Endothelial cell of umbilical vein (primary cell): ENCODE measurements around the gene ISLR. TPM values are rescaled to one million over a fixed set of nuclear protein-coding genes. Genes with fewer than 3 reads are reported as not detected.

Experiments used
- BruUV-seq: library from RNA; stranded (reverse); fragments of 400-500 nt; replicated peaks from 2 replicates; lab custom pipeline; 2021; lab: Mats Ljungman, UMichigan
- CTCF ChIA-PET: fragments of 300-600, 350-600 bp; sonication (Branson Sonifier 250); formaldehyde crosslinking; loops from one replicate; lab custom pipeline; 2021; ENCODE audit warnings: antibody characterized with exemption, inconsistent platforms; lab: Charles Lee
- POLR2A ChIA-PET: fragments of 300-600, 350-600 bp; sonication (Branson Sonifier 250); formaldehyde crosslinking; loops from one replicate; lab custom pipeline; 2021; ENCODE audit warnings: antibody characterized with exemption, inconsistent platforms; lab: Charles Lee
- DNase-seq: peaks from one replicate; pipeline ENCODE4 v3.0.0-alpha.2; 2011; ENCODE audit warnings: low read depth, low spot score
- FAIRE-seq: peaks from 2 replicates; lab custom pipeline; 2011; peaks lifted over from hg19 to GRCh38; lab: Jason Lieb, UNC
- H2AFZ ChIP-seq: 2 replicates; pipeline ENCODE4 v1.6.0; 2012; ENCODE audit warnings: low read depth, low read length, control low read depth, inconsistent platforms
- H3K27ac ChIP-seq: 2 replicates; pipeline ENCODE4 v1.5.1; 2011; ENCODE audit warnings: low read depth, mild to moderate bottlenecking, control low read depth, low read length, moderate library complexity; ENCODE audit not compliant: insufficient read depth
- H3K27me3 ChIP-seq, 2 experiments: 2 replicates each; pipeline versions ENCODE4 v1.6.0 to v1.6.1; 2011; ENCODE audit warnings: low read length in 2 of 2, mixed read lengths in 1 of 2; ENCODE audit not compliant: control insufficient read depth in 2 of 2, insufficient read depth in 2 of 2
- H3K36me3 ChIP-seq, 2 experiments: 2 replicates in 1 of 2; 3 replicates in 1 of 2; pipeline ENCODE4 v1.5.1; 2011; ENCODE audit warnings: low read length in 2 of 2, mild to moderate bottlenecking in 1 of 2, moderate library complexity in 1 of 2; ENCODE audit not compliant: control insufficient read depth in 2 of 2, insufficient read depth in 2 of 2; ENCODE audit errors: extremely low read depth in 1 of 2
- H3K4me1 ChIP-seq: 3 replicates; pipeline ENCODE4 v1.5.1; 2011; ENCODE audit warnings: mild to moderate bottlenecking, low read length; ENCODE audit not compliant: control insufficient read depth, insufficient read depth; ENCODE audit errors: extremely low read depth
- H3K4me2 ChIP-seq: 2 replicates; pipeline ENCODE4 v1.6.1; 2011; ENCODE audit warnings: low read length, control low read depth, mixed read lengths; ENCODE audit not compliant: insufficient read depth
- H3K4me3 ChIP-seq, 3 experiments: fragments of 200-600 bp in 1 of 3; sonication (generic), shearing (Covaris generic) in 1 of 3; replicated peaks in 1 of 3; 2 replicates each; pipeline ENCODE4 v1.5.1; 2011 to 2016; ENCODE audit warnings: control low read depth in 3 of 3, low read length in 3 of 3, mild to moderate bottlenecking in 2 of 3, inconsistent platforms in 1 of 3, low read depth in 1 of 3, moderate library complexity in 1 of 3; ENCODE audit not compliant: insufficient read depth in 1 of 3
- H3K79me2 ChIP-seq: 2 replicates; pipeline ENCODE4 v1.6.0; 2012; ENCODE audit warnings: low read length, inconsistent platforms; ENCODE audit not compliant: control insufficient read depth, insufficient read depth
- H3K9ac ChIP-seq: replicated peaks from 2 replicates; pipeline ENCODE3; 2011; ENCODE audit warnings: low read length, control low read depth; ENCODE audit not compliant: insufficient read depth; ENCODE audit errors: extremely low read depth
- H3K9me1 ChIP-seq: replicated peaks from 3 replicates; pipeline ENCODE4 v1.6.0; 2011; ENCODE audit warnings: mild to moderate bottlenecking, low read length; ENCODE audit not compliant: control insufficient read depth, insufficient read depth; ENCODE audit errors: extremely low read depth
- H3K9me3 ChIP-seq: replicated peaks from 2 replicates; pipeline ENCODE4 v1.5.1; 2012; ENCODE audit warnings: low read length, inconsistent platforms; ENCODE audit not compliant: control insufficient read depth, insufficient read depth
- H4K20me1 ChIP-seq: replicated peaks from 2 replicates; pipeline ENCODE3; 2011; ENCODE audit warnings: mild to moderate bottlenecking, low read length; ENCODE audit not compliant: control insufficient read depth, insufficient read depth; ENCODE audit errors: extremely low read depth
- CTCF ChIP-seq, 2 donors: IDR thresholded peaks; 1 replicate in 1 of 2; 2 replicates in 1 of 2; pipeline ENCODE4 v1.5.1; 2011; ENCODE audit warnings: low read length in 2 of 2, mild to moderate bottlenecking in 2 of 2, moderate library complexity in 2 of 2, control low read depth in 1 of 2, inconsistent platforms in 1 of 2, low read depth in 1 of 2; ENCODE audit not compliant: insufficient read depth in 1 of 2; ENCODE audit errors: extremely low read depth in 1 of 2
- EZH2 ChIP-seq: IDR thresholded peaks from 2 replicates; pipeline ENCODE4 v1.6.1; 2012; ENCODE audit warnings: borderline replicate concordance, low read depth, mild to moderate bottlenecking, moderate library complexity, low read length, inconsistent platforms; ENCODE audit not compliant: severe bottlenecking
- GATA2 ChIP-seq: IDR thresholded peaks from 2 replicates; pipeline ENCODE4 v1.7.0; 2011; ENCODE audit warnings: low read depth, mild to moderate bottlenecking, moderate library complexity, mixed read lengths, low read length; ENCODE audit not compliant: insufficient read length, insufficient read depth
- JUN ChIP-seq: IDR thresholded peaks from 2 replicates; pipeline ENCODE4 v1.6.1; 2011; ENCODE audit warnings: borderline replicate concordance, low read depth; ENCODE audit not compliant: insufficient read length, insufficient read depth
- MAX ChIP-seq: IDR thresholded peaks from 2 replicates; pipeline ENCODE4 v1.6.1; 2011; ENCODE audit not compliant: insufficient read depth, insufficient read length
- POLR2AphosphoS5 ChIP-seq: IDR thresholded peaks from 2 replicates; pipeline ENCODE4 v1.6.1; 2012; ENCODE audit warnings: low read depth, mild to moderate bottlenecking, control low read depth, low read length, moderate library complexity; ENCODE audit not compliant: insufficient read depth
- dilution Hi-C: fragments of 300-500 bp; cut with MboI; formaldehyde crosslinking; loops from one replicate; pipeline ENCODE4 v1.15.0; 2019; ENCODE audit warnings: low sequenced_read_pairs; ENCODE audit not compliant: extremely low pct_ligation_motif_present
- intact Hi-C: fragments of 100-400 bp; cut with micrococcal nuclease; formaldehyde crosslinking; loops from one replicate; pipeline ENCODE4 v1.10.0; 2022
- polyA plus RNA-seq, 4 experiments: library from polyadenylated mRNA; depleted of rRNA in 3 of 4; stranded (reverse) in 3 of 4; unstranded in 1 of 4; fragments of >200 nt; gene quantifications; 2 replicates each; pipeline versions ENCODE4 v1.2.1 to v1.2.3, GENCODE V29; 2011 to 2012; ENCODE audit warnings: missing spikeins in 1 of 4
- total RNA-seq: library from RNA; stranded (reverse); gene quantifications from 2 replicates; pipeline ENCODE4 v1.2.3, GENCODE V29; 2021

The ISLR gene
- total and polyA plus RNA-seq, 2 donors (not counting 3 experiments of a cell fraction or from before 2014, with no cell fraction given) = not detected

GRCh38 chr15:74176262-74177214, 3.0 kb downstream of the ISLR start:
- H3K4me3 ChIP-seq = no peak overlapping the region
- no TSS peak for BruUV-seq

More at GRCh38 chr15:74176262-74177214, 3.0 kb downstream of the ISLR start:
- no peak for FAIRE-seq
- Histone ChIP-seq H3K27me3 (no peaks in the 10 kb centered on the region), H4K20me1 (no peaks in the 10 kb centered on the region), H3K9ac (no peak overlapping the region), H3K36me3 (no peaks in the 10 kb centered on the region), H3K4me1 (peaks cover 20% of the 10 kb centered on the region), H2AFZ (no peak overlapping the region), H3K79me2 (no peaks in the 10 kb centered on the region), H3K4me2 (no peak overlapping the region), H3K9me3 (no peaks in the 10 kb centered on the region), H3K27ac (no peak overlapping the region), H3K9me1 (no peaks in the 10 kb centered on the region)
- DNase-seq = no peak
- dilution Hi-C loops = no loop called here
- intact Hi-C loops = loop anchor here (5.0 kb wide), 1 partner anchor 66 kb away; no protein-coding TSS in a partner anchor
- ChIA-PET POLR2A (no interaction called here), CTCF (interaction anchor here (1.3 kb wide), 1 partner anchor 30 kb away, joined by 4 read pairs; no protein-coding TSS in a partner anchor)
- no peak for TF ChIP-seq GATA2
- TF ChIP-seq JUN = no peak
- TF ChIP-seq POLR2AphosphoS5 = no peak
- no peak for TF ChIP-seq MAX
- no peak for TF ChIP-seq EZH2
- no peak for TF ChIP-seq CTCF (IDR thresholded peaks at IDR 0.05; ENCODE audit: extremely low read depth in 1 of 2, insufficient read depth in 1 of 2, low read depth in 1 of 2, low read length in 2 of 2)
